SK-N-MC (cell line): ENCODE results near the gene LDLRAD3.

Source experiments
- EZH2 ChIP-seq: fragments of 200-600 bp; sonication (generic); IDR thresholded peaks from one replicate; pipeline ENCODE4 v1.6.1; 2017; ENCODE audit warnings: antibody characterized with exemption
- FOXP2 ChIP-seq: optimal IDR thresholded peaks from 2 replicates; pipeline ENCODE3; 2011; ENCODE audit warnings: mild to moderate bottlenecking, moderate library complexity; ENCODE audit not compliant: insufficient read depth; ENCODE audit errors: extremely low read length, control extremely low read depth
- POLR2AphosphoS5 ChIP-seq: IDR thresholded peaks from 2 replicates; pipeline ENCODE4 v1.6.1; 2012; ENCODE audit warnings: mild to moderate bottlenecking, low read depth, low read length, borderline replicate concordance

GRCh38 chr11:36264973-36265344 lies 321.1 kb downstream of the LDLRAD3 start:
- TF ChIP-seq POLR2AphosphoS5 (no peak), EZH2 (no peak), FOXP2 (no peak)
